ENCODE data around the gene KCNN1. TPM values are rescaled to one million over a fixed set of nuclear protein-coding genes. Genes with fewer than 3 reads are reported as not detected.
A peak's percentile ranks its signal among the peaks of the same experiment; 100 is the strongest.

The KCNN1 gene
- total and polyA plus RNA-seq, 10 donors, result 0.03 to 0.10 (median 0.04) TPM; not detected in 7

DNA sequence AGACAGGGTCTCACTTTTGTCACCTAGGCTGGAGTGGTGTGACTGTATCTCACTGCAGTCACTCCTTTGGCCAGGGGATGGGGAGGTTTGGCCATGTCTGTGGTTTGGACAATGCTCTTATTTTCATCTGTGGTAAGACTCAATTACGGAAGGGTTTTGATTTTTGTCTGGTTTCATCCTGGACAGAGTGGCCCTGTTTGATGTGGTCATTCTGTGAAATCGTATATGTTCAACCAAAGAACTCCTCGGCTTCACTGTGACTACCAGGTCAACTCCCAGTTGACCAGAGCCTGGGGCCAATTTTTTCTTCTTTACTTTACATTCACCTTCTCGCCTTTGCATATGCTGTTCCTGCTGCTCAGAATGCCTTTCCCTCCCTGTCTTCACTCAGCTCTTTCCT, 40.9 kb upstream of the KCNN1 start:
- intact Hi-C loops (cut with DNase I; ENCODE audit: low total_unique reads), result no loop called here
- no peaks in the 10 kb centered on the region for H3K9me3 ChIP-seq
- H3K36me3 ChIP-seq, result no peaks in the 10 kb centered on the region
- TF ChIP-seq, protein P1, sequence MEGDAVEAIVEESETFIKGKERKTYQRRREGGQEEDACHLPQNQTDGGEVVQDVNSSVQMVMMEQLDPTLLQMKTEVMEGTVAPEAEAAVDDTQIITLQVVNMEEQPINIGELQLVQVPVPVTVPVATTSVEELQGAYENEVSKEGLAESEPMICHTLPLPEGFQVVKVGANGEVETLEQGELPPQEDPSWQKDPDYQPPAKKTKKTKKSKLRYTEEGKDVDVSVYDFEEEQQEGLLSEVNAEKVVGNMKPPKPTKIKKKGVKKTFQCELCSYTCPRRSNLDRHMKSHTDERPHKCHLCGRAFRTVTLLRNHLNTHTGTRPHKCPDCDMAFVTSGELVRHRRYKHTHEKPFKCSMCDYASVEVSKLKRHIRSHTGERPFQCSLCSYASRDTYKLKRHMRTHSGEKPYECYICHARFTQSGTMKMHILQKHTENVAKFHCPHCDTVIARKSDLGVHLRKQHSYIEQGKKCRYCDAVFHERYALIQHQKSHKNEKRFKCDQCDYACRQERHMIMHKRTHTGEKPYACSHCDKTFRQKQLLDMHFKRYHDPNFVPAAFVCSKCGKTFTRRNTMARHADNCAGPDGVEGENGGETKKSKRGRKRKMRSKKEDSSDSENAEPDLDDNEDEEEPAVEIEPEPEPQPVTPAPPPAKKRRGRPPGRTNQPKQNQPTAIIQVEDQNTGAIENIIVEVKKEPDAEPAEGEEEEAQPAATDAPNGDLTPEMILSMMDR (IDR thresholded peaks at IDR 0.05 in 8 of 11, conservative IDR thresholded peaks at IDR 0.05 in 3 of 11), result no peak
- TF ChIP-seq POLR2A (IDR thresholded peaks at IDR 0.05), result no peak
- TF ChIP-seq POLR2AphosphoS5 (IDR thresholded peaks at IDR 0.05), result no peak
- no peak overlapping the region for H3K27ac ChIP-seq
- DNase-seq, result no peak
- H3K4me3 ChIP-seq, result no peak overlapping the region
- 68 to 80% (median 75%) methylated on average over 4 of the region's 4 CpGs for WGBS, 5 donors
- no peaks in the 10 kb centered on the region for H3K4me1 ChIP-seq
- H3K27me3 ChIP-seq (replicated peaks in 1 of 7), result peaks cover 0 to 1% (median 0%) of the 10 kb centered on the region in 7 donors

- intact Hi-C loops (cut with DNase I; ENCODE audit: low total_unique reads), result no loop called here
- no peak for DNase-seq
- H3K4me3 ChIP-seq, result no peak overlapping the region
- peaks cover 8 to 23% (median 19%) of the 10 kb centered on the region in 6 donors for H3K4me1 ChIP-seq
- 64 to 71% (median 68%) methylated on average over 4 of the region's 4 CpGs for WGBS, 5 donors
- no peak overlapping the region for H3K27ac ChIP-seq
- no peaks in the 10 kb centered on the region for H3K36me3 ChIP-seq
- no peak for TF ChIP-seq POLR2AphosphoS5 (IDR thresholded peaks at IDR 0.05)
- TF ChIP-seq, protein P1 (IDR thresholded peaks at IDR 0.05 in 8 of 11, conservative IDR thresholded peaks at IDR 0.05 in 3 of 11), result no peak
- no peak for TF ChIP-seq POLR2A (IDR thresholded peaks at IDR 0.05)
- H3K27me3 ChIP-seq (replicated peaks in 1 of 7), result peaks cover 0 to 3% (median 0%) of the 10 kb centered on the region in 7 donors
- H3K9me3 ChIP-seq, result no peaks in the 10 kb centered on the region
Observed at GRCh38 chr19:17929056-17929455, 37.9 kb upstream of the KCNN1 start.

DNA sequence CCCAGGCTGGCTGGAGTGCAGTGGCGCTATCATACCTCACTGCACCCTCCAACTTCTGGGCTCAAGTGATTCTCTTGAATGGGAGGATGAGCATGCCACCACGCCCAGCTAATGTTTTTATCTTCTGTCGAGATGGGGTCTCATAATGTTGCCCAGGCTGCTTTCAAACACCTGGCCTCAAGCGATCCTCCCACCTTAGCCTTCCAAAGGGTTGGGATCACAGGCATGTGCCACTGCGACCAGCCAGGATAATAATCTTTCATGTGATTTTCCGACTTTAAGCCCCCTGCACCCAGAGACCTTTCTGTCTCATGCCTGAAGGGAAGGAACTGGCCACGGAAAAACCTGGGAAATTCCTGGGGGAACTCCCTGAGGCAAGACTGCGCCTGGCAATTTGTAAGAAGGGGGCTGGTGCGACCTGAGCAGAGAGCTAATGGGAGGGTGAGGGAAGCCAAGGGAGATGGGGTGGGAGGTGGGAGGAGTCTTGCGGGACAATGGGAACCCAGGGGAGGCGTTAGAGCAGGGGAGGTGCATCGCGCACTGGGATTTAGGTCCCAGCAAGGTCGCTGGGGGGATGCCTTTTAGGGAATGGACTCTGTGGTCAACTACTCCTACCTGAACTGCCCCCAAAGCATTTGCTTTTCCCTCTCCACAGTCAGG, 35.2 kb upstream of the KCNN1 start:
- peak overlapping the region in 5 of 8 donors; percentile 72 to 81 (median 75) for H3K4me3 ChIP-seq

More for the DNA sequence above, 35.2 kb upstream of the KCNN1 start:
- intact Hi-C loops (cut with DNase I; ENCODE audit: low total_unique reads), result loop anchor here (2.0 kb wide), 1 partner anchor 73 kb away; the partner anchor contains the start of gene RPL18A
- DNase-seq, result no peak
- H3K4me1 ChIP-seq, result peaks cover 9 to 32% (median 26%) of the 10 kb centered on the region in 6 donors
- TF ChIP-seq, protein P1 (IDR thresholded peaks at IDR 0.05 in 8 of 11, conservative IDR thresholded peaks at IDR 0.05 in 3 of 11), result no peak
- TF ChIP-seq POLR2AphosphoS5 (IDR thresholded peaks at IDR 0.05) (no peak), POLR2A (IDR thresholded peaks at IDR 0.05) (no peak)
- peaks cover 0 to 13% (median 2%) of the 10 kb centered on the region in 6 donors for H3K36me3 ChIP-seq
- peaks cover 0 to 3% (median 0%) of the 10 kb centered on the region in 7 donors for H3K27me3 ChIP-seq (replicated peaks in 1 of 7)
- H3K27ac ChIP-seq, result peak overlapping the region in 2 of 8 donors; percentile 89 to 93
- WGBS, 5 donors, result 30 to 41% (median 37%) methylated on average over 14 of the region's 14 CpGs
- no peaks in the 10 kb centered on the region for H3K9me3 ChIP-seq

All from spleen (tissue), 11 donors.